ENCODE results near the gene CMTM7. TPM values are rescaled to one million over a fixed set of nuclear protein-coding genes. Genes with fewer than 3 reads are reported as not detected.

CMTM7 gene
- total and polyA plus RNA-seq, 2 of the 8 experiments (the other 6 are each of a cell fraction or from before 2014, with no cell fraction given), result 33.3 to 65.8 TPM

- Histone ChIP-seq H3K27ac (ENCODE audit: low read depth, low read length) (peak overlapping the region; percentile 76), H3K4ac (replicated peaks; ENCODE audit: insufficient read length, low read depth, low read length) (no peak overlapping the region), H2BK20ac (ENCODE audit: low read length) (peak overlapping the region; percentile 11; the same call in 1 of the 2 replicates), H2AFZ (ENCODE audit: low read length) (no peak overlapping the region), H3K23ac (ENCODE audit: insufficient read length) (no peak overlapping the region), H3K4me3 (ENCODE audit: extremely low read depth in 1 of 4, insufficient read depth in 2 of 4, low read depth in 3 of 4, low read length in 4 of 4) (no peak overlapping the region; a peak in 1 of 8 replicates), H4K8ac (ENCODE audit: extremely low read depth, insufficient read depth, low read length) (peak overlapping the region; percentile 66; the same call in 1 of the 2 replicates), H4K20me1 (replicated peaks in 1 of 2; ENCODE audit: control insufficient read depth in 1 of 2, insufficient read depth in 2 of 2, low read length in 2 of 2) (peaks cover 0 to 2% of the 10 kb centered on the region in 2 experiments), H2BK120ac (replicated peaks; ENCODE audit: low read depth, low read length) (no peak overlapping the region), H4K91ac (replicated peaks; ENCODE audit: insufficient read length, low read length) (no peak overlapping the region), H3K79me2 (ENCODE audit: control insufficient read depth in 1 of 2, insufficient read depth in 2 of 2, low read length in 2 of 2) (peaks cover 0 to 52% of the 10 kb centered on the region in 2 experiments; a peak in 3 of 4 replicates), H3K79me1 (ENCODE audit: low read depth, low read length) (peaks cover 6% of the 10 kb centered on the region; the same call in 1 of the 2 replicates), H4K5ac (ENCODE audit: insufficient read length, low read depth, low read length) (peak overlapping the region; percentile 10), H2AK5ac (ENCODE audit: low read depth, low read length) (no peak overlapping the region), H3K27me3 (replicated peaks in 1 of 4; ENCODE audit: control insufficient read depth in 3 of 4, extremely low read depth in 1 of 4, insufficient read depth in 3 of 4, low read length in 3 of 4) (no peaks in the 10 kb centered on the region), H3K36me3 (ENCODE audit: control insufficient read depth in 2 of 4, insufficient read depth in 4 of 4, low read length in 3 of 4) (no peaks in the 10 kb centered on the region), H3K14ac (ENCODE audit: insufficient read length) (no peak overlapping the region), H3K23me2 (ENCODE audit: low read depth, low read length) (no peaks in the 10 kb centered on the region), H2BK5ac (ENCODE audit: low read depth, low read length) (0 out of 2 replicates have a peak overlapping the region, but pooled peaks have one; percentile 46), H3K56ac (replicated peaks; ENCODE audit: insufficient read length, low read depth, low read length) (no peak overlapping the region), H3K9me3 (ENCODE audit: insufficient read depth in 2 of 2, low read depth in 1 of 2, low read length in 1 of 2) (no peaks in the 10 kb centered on the region; a peak in 1 of 4 replicates), H2BK15ac (ENCODE audit: low read length) (peak overlapping the region; percentile 77; the same call in 1 of the 2 replicates), H3K4me1 (replicated peaks in 1 of 4; ENCODE audit: control insufficient read depth in 3 of 4, insufficient read depth in 4 of 4, low read length in 3 of 4) (peaks cover 8 to 11% (median 10%) of the 10 kb centered on the region in 4 experiments), H2BK12ac (ENCODE audit: low read depth, low read length) (peak overlapping the region; percentile 89), H3K9ac (replicated peaks in 1 of 4; ENCODE audit: extremely low read depth in 1 of 4, low read depth in 3 of 4, low read length in 3 of 4) (peak overlapping the region in 2 of 4 experiments; percentile 7 to 34; a peak in 2 of 7 replicates), H3K18ac (ENCODE audit: extremely low read depth, low read length) (peak overlapping the region; percentile 75), H3K4me2 (ENCODE audit: insufficient read depth in 1 of 2, low read depth in 2 of 2, low read length in 2 of 2) (peak overlapping the region; percentile 26 to 46; a peak in 2 of 4 replicates)
- CTCF ChIA-PET (ENCODE audit: partially characterized antibody), result interaction anchor here (0.7 to 8.2 kb wide), 6 partner anchors 10 to 48 kb away, joined by 3 to 47 read pairs (median 4); no protein-coding TSS in a partner anchor
- WGBS, 2 experiments (ENCODE audit: extremely low coverage in 1 of 2, insufficient coverage in 1 of 2, insufficient read length in 1 of 2, insufficient replicate concordance in 2 of 2, low coverage in 1 of 2, low lambda C conversion rate in 2 of 2, missing lambda C conversion rate in 1 of 2), result 72% methylated on average over 14 of the region's 14 CpGs; no CpG with 5 or more reads in 1 of the 2 experiments
- DNase-seq (ENCODE audit: low read depth in 1 of 2, low spot score in 2 of 2), result peak; percentile 51 to 60
- FAIRE-seq, result no peak
- POLR2A ChIA-PET (ENCODE audit: partially characterized antibody), result interaction anchor here (0.6 to 1.6 kb wide), 4 partner anchors 9 to 43 kb away, joined by 3 to 5 read pairs (median 3); no protein-coding TSS in a partner anchor
- TF ChIP-seq TCF12 (IDR thresholded peaks at IDR 0.05; ENCODE audit: low read depth, low read length) (no peak), ASH2L (IDR thresholded peaks at IDR 0.05; ENCODE audit: low read length) (peak; percentile 61), CTCF (IDR thresholded peaks at IDR 0.05; ENCODE audit: control extremely low read depth in 1 of 3, insufficient read depth in 1 of 3, low read depth in 1 of 3, low read length in 3 of 3) (peak; percentile 13 to 38 (median 28)), JUN (IDR thresholded peaks at IDR 0.05; ENCODE audit: low read depth, low read length) (no peak), TBP (IDR thresholded peaks at IDR 0.05; ENCODE audit: low read depth, low read length) (no peak)
Measured at GRCh38 chr3:32420126-32421038, 28.7 kb downstream of the CMTM7 start.
